Stimulated activated CD8-positive, alpha-beta memory T cell treated with anti-CD3 and anti-CD28 coated beads, Interleukin-2, amount 100 ng/mL, for 1 hour (primary cell): ENCODE results near the gene CLEC18C.
"Not testable (repeated sequence)": the region's sequence is repeated elsewhere in the genome, so short reads cannot be mapped to it uniquely, and the experiment has no call there.

ENCODE experiments used
- DNase-seq, 2 donors: peaks; one replicate each; pipeline ENCODE4 v3.0.0-alpha.2; 2020; ENCODE audit warnings: low read depth in 2 of 2

CLEC18C gene

DNA sequence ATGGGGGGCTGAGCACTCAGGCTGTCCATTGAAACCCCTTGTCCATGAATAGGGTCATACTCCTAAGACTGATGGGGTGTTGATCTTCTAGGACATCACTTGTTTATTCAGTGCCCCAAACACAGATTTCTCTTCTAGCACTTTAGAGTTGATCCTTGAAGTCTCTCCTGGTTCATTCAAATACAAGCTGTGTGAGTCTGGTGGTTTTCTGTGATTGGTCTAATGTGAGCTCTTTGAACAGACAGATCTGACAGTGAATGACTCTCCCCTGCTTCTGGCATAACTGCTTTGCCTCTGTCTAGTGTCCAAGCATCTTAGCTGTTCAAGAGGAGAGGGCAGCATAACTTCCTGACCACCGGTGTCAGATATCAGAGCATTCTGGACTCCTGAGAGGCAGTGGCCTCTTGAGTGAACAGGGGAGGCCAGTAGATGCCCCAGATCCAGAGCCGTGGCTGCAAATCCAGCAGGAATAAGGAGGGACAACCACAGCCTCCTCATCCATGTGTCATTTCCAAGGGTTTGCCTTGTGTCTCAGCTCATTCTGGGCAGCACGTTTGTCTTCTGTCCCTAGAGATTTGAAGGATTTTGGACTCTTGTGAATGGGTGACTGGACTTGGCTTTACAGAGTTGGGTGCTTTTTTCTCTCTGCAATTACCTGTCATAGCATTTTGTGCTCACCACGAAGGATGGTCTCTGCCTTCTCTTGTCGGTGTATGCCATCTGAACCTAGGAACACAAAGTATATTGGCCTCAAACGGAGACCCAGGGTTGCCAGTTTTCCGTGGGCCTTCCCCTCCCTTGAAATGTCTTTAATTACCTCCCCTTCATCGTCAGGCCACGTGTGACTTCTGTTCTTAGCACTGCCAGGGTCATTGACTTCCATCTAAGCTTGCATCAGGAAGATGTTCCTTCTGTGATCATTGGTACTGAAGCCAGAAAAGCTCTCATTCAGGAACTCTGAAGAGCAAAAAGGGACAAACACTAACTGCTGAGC is 13.9 kb upstream of the CLEC18C start:
- DNase-seq: no peak

DNA sequence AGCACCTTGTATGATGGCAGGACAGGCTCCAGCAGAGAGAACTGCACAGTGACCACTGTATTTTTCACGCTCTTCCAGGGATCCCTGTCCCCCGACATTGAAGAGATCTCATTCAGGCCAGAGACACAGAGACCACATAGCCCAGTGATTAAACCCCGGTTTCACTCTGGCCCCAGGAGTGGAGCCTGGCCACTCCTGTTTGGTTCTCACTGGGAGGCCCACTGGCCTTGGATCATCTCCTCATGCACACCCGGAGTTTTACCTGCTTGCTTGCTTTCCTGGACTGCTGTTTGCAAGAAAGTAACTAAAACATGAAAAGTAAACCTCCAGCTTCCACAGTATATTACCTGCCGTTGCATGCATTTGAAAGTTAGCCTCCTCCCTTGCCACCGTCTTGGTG is 13.2 kb upstream of the CLEC18C start:
- no peak for DNase-seq

DNA sequence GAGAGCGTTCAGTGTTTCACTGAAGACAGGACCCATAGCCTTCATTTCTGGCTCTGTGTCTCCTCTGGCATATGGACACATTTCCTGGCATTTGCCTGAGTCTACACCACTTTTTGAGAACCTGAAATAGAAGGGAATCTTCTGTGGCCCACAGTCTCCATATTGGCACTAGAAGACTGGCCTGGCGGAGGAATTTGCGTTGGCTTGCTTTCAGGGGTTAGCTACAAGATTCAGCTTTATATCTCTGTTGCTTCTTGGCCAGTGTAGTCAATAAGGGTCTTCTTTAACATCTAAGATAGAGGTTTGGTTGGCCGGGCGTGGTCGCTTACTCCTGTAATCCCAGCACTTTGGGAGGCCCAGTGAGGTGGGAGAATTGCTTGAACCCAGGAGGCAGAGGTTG is 12.8 kb upstream of the CLEC18C start:
- no peak for DNase-seq

DNA sequence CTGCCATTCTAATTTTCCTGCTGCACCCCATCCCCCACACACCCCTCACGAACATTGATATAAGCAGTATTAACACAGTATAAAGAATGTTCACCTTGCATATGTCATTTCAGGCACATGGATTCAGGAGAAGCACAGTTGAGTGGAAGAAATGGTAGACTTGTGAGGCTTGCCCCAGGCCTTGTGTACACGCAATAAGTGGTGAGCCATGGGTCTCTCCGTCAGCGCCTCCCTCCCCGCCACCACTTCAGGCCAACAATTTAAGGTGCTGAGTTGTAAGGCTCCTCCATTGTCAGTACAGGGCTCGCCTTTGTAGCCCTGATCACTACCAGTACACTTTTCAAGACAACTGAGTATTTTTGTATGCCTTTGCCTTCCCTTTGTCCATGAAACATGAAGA is 12.2 kb upstream of the CLEC18C start:
- no peak for DNase-seq

DNA sequence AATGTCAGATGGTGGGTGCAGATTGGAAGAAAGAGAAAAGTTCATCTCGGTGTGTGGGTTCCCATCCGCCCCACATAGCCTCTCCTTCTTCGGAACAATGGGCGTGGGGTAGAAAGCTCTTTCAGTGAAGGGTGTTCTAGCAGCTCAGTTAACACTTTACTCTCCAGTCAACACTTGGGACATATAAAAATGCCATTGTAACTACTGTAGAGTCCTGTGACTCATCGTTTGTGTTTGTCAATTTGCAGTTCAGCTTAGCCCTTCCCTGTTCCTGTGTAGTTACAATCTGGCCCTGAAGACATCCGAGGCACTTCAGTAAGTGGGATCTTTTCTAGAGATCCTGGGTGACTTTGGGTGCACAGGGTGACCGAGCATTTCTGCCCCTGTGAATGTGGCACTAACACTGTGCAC is 11.5 kb upstream of the CLEC18C start:
- no peak for DNase-seq

DNA sequence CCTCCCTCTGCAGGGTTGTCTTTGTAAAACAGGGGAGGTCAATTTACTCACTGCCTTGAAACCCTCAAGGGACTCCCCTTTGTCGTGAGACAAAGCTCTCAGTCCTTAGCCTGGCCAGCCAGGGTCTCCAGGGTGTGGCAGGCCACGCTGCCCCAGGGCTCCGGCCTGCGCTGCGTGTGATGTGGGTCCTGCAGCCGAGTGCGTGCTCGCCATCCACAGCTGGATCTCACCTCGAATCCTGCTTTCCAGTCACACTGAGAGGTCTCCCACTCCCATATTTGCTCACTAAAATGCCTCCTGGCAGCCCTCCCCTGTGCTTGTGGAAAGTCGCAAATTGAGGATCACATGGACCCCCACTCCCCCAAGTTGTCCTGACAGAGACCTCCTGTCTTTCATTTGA is 10.0 kb upstream of the CLEC18C start:
- no peak for DNase-seq

DNA sequence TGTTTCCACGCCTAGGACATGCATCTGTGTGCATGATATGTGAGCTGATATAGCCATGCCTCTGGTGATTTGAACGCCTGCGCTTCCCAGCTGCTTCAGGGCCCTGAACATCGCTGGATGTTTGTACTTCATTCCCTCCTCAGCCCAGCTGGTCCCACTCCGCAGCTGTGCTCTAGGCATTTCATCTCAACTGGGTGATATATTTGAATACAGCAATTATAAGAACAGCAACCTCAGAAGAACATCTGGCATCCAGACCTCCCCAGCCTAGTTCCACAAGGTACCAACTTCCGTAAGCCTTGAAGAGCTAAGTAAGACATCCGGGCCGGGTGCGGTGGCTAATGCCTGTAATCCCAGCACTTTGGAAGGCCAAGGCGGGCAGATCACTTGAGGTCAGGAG is 6.9 kb upstream of the CLEC18C start:
- DNase-seq: not testable (repeated sequence)

DNA sequence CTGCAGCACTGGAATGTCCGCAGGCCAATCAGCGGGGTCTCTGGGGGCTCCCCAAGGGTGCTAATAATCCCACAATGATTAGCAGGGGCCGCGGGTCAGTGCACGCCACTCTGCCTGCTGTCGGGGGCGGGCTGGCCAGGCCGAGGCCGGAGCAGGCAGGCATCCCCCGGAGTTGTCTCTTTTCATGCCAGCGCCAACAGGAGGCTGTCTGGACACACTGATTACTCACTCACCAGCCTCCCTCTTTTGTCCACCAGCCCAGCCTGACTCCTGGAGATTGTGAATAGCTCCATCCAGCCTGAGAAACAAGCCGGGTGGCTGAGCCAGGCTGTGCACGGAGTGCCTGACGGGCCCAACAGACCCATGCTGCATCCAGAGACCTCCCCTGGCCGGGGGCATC is 329 bp downstream of the CLEC18C start:
- DNase-seq: not testable (repeated sequence)

DNA sequence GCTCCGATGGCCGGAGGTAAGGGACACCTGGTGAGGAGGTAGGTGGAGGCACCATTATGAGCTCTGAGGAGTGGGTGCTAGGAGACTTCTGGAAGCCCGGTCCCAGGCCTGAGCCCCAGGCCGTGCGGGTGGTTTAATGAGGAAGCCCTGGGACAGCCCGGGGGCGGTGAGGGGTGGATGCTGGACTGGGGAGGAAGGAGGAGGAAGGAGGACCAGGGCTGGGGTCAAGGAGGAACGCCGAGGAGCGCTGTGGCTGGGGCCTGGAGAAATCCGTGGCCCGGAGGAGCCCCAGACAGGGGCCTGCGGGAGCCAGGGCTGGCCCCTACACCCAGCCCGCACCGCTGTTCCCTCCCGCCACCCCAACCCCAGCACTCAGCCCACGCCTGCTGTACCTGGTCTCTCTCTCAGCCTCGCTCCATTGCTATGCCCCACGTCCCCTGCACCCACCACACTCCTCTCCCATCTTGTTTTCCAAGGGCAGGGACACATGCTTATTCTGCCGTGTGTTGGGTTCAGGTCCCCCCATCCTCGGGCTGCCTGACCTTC is 873 bp downstream of the CLEC18C start:
- DNase-seq: not testable (repeated sequence)

DNA sequence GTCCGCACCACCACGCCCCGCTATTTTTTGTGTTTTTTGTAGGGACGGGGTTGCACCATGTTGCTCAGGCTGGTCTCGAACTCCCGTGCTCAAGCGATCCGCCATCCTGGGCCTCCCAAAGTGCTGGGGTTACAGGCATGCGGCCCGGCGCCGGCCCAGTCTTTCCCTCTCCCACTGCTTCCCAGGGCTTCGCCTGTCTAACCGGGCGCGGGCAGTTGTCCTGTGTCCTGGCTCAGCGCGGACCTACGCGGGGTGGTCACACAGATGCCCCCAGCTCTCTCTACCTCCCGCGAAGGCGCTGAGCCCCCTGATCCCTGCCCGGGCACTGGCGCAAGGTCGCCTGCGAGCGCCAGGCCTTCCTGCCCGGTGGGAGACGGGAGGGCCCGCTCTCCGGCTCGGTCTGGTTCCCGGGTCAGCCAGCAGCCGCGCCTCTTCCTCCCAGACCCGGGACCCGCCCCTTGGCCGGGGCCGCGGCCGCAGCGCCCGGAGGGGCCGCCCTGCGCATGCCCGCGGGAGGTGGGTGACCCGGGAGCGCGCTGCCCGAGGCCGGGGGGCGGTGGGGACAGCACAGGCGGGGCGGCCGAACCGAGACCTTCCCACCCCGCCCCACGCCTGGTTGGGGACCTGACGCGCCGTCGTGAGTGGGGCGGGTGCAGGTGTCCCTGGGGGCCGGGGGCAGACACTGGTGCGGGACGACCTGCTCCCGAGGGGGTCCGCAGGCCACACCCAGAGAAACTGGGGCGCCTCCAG is 14.4 kb downstream of the CLEC18C start:
- DNase-seq: not testable (repeated sequence)

DNA sequence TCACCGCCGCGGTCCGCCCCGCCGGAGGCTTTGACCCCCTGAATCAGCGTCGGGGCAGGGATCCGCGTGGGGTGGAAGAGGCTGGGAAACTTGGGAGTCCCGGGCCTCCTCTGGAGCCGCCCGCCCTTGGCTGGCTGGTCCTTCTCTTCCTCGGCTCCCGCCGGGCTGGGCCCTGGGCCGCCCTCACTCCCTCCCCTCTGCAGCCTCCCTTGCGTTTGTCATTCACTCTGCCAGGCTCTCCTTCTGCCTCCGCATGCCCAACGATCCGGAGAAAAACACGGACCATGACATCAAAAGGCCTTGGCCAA is 15.0 kb downstream of the CLEC18C start:
- not testable (repeated sequence) for DNase-seq

DNA sequence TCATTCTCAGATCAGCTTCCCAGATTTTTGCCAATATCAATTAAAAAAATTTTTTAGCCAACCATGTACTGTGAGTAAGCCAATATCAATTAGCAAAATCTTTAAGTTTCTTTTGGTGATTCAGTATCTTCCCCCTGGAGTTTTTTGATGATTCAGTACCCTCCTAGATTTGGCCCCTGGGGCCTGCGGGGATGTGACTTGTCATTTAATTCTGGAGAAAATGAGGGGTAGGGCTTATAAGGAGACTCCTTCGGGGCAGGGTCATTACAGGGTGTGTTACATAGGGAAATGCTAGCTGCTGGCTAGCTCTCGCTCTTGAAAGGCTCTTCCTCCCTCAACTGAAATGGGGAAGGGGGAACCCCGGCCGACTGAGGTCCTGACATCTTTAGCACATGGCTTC is 17.0 kb downstream of the CLEC18C start:
- DNase-seq: not testable (repeated sequence)

DNA sequence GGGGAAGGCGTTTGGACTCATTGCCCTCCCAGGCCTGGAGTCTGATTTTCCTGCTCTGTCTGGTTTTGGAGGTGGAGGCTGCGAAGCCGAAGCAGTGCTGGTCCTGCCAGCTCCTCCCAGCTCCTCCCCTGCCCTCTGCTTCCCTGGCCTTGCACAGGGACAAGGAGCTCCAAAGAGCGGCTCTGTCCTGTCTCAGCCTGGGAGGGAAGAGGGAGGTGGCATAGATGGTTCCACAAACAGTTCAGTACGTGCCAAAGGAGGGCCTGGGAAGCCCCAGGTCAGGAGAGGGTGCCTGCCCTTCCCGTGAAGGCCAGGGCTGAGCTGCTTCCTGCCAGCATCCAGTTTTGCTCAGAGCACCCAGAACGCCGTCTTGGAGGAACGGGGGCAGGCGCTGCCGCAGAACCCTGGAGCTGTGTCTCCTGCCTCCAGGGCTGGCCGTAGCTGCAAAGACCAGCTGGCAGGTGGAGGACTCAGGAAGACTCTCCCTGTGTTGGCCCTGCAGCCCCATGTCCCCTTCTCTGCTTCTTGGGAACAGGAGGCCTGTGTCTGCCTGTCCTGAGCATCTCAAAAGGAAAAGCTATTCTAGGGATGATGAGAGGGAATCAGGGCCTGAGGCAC is 23.2 kb downstream of the CLEC18C start:
- not testable (repeated sequence) for DNase-seq

DNA sequence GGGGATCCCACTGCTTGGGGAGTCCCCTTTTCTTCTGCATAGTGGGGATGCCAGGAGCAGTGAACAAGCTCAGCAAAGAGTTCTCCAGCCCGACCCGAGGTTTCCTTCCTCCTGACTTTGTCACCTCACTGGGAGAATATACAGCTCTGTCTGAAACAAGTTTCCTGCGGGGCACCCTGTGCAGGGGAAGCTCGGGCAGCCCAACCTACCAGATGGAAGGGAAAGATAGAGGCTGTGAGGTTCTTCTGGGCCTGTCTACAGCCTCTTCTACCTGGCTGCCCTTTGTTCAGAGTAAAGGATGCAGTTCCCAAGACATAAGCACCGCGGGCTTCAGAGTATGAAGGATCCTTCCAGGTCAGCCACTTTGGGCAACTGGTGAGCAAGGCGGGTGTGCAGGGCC is 24.0 kb downstream of the CLEC18C start:
- not testable (repeated sequence) for DNase-seq

DNA sequence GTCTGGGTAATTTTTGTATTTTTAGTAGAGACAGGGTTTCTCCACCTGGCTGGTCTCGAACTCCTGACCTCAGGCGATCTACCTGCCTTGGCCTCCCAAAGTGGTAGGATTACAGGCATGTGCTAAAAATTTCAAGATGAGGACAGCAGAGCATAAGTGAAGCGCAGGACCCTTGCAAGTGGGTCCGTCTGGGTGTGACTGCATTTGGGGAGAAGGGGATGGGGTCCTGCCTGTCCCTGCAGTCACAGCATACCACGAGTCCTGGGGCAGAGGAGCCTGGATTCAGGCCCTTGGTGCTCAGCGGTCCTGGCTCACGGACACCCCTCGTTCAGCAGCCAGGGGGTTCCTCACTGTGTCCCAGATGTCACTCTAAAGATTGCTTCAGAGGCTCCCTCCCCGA is 24.6 kb downstream of the CLEC18C start:
- DNase-seq: not testable (repeated sequence)

DNA sequence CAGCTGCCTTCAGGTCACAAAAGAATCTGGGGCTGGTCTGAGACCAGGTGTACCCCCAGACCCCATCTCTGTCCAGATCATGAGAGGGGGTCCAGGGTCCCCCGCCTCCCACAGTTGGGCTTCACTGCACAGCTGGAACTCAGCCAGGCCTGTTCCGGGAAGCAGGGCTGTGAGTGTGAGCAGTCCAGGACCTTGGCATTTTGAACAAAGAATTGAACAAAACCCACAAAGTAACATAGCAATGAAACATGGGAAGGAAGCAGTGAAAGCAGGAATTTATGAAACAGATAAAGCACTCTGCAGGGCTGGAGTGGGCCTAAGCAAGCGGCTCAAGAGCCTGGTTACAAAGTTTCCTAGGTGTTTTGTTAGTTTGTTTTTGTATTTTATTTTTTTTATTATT is 25.1 kb downstream of the CLEC18C start:
- DNase-seq: not testable (repeated sequence)

DNA sequence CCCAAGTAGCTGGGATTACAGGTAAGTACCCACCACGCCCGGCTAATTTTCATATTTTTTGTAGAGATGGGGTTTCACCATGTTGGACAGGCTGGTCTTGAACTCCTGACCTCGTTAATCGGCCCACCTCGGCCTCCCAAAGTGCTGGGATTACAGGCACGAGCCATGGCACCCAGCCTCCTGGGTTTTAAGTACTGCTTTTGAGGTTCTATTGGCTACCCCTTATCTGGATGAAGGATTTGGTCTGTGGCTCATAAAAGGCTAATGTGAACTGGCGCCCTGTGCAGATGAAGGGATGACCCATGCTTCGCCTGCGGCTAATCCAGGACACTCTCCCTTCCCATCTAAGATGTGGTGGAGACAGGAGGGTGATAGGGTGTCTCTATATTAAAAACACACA is 25.6 kb downstream of the CLEC18C start:
- DNase-seq: not testable (repeated sequence)

DNA sequence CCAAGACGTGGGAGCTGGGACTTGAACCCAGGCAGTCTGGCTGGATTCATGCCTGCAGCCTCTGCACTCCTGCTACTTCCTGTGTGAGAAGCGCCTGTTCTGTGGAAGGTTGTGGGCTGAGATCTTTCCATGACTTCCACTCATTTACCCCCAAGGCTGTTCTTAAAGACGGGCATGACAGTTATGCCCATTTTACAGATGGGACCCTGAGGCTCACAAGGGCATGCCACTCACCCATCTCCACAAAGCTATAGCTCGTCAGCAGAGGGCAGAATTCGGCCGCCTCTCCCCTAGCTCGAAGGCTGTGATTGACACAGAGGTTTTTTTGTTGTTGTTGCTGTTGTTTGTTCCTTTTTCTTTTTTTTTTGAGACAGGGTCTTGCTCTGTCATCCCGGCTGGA is 26.5 kb downstream of the CLEC18C start:
- DNase-seq: not testable (repeated sequence)

DNA sequence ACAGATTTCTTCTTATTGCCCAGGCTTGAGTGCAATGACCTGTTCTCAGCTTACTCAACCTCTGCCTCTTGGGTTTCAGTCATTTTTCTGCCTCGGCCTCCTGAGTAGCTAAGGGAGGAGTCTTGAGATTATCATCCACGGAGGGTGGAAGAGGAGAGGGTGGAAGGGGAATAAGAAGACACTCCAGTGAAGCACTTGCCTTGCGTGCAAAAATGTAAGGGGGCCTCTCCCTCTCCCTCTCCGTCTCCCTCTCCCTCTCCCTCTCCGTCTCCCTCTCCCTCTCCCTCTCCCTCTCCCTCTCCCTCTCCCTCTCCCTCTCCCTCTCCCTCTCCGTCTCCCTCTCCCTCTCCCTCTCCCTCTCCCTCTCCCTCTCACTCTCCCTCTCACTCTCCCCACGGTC is 29.9 kb downstream of the CLEC18C start:
- not testable (repeated sequence) for DNase-seq

DNA sequence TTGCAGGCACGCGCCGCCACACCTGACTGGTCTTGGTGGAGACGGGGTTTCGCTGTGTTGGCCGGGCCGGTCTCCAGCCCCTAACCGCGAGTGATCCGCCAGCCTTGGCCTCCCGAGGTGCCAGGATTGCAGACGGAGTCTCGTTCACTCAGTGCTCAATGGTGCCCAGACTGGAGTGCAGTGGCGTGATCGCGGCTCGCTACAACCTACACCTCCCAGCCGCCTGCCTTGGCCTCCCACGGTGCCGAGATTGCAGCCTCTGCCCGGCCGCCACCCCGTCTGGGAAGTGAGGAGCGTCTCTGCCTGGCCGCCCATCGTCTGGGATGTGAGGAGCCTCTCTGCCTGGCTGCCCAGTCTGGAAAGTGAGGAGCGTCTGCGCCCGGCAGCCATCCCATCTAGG is 30.4 kb downstream of the CLEC18C start:
- DNase-seq: not testable (repeated sequence)

DNA sequence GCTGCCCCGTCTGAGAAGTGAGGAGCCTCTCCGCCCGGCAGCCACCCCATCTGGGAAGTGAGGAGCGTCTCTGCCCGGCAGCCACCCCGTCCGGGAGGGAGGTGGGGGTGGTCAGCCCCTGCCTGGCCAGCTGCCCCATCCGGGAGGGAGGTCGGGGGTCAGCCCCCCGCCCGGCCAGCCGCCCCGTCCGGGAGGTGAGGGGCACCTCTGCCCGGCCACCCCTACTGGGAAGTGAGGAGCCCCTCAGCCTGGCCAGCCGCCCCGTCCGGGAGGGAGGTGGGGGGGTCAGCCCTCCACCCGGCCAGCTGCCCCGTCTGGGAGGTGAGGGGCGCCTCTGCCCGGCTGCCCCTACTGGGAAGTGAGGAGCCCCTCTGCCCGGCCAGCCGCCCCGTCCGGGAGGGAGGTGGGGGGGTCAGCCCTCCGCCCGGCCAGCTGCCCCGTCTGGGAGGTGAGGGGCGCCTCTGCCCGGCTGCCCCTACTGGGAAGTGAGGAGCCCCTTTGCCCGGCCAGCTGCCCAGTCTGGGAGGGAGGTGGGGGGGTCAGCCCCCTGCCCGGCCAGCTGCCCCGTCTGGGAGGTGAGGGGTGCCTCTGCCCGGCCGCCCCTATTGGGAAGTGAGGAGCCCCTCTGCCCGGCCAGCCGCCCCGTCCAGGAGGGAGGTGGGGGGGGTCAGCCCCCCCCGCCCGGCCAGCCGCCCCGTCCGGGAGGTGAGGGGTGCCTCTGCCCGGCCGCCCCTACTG is 31.2 kb downstream of the CLEC18C start:
- DNase-seq: not testable (repeated sequence)
